ENCODE results near the gene SLC9A6.
"Not testable (repeated sequence)": the region's sequence is repeated elsewhere in the genome, so short reads cannot be mapped to it uniquely, and the experiment has no call there.

Gene SLC9A6

DNA sequence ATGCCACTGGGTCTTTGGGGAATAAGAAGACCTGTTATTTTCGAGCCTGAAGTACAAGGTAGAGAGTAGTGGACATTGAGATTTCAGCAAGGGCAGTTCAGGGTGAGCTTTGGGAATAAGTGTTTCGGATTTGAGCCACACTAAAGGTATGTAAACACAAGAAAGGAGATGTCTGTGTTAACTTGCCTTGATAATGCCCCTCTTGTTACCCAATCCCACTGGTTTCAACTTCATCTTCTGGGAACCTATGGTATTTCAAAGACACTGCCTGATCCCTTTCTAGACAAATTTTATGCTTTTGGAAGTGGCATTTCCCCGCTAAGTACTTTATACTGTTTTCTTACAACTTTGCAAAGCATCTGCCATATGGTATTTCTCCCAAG, 79.4 kb downstream of the SLC9A6 start:
- DNase-seq (ENCODE audit: low spot score): no peak

GRCh38 chrX:136065044-136065671, 79.9 kb downstream of the SLC9A6 start:
- no peak for DNase-seq (ENCODE audit: low spot score)

GRCh38 chrX:136067097-136067496, 81.9 kb downstream of the SLC9A6 start:
- no peak for DNase-seq (ENCODE audit: low spot score)

GRCh38 chrX:136067966-136068365, 82.7 kb downstream of the SLC9A6 start:
- DNase-seq (ENCODE audit: low spot score): no peak

DNA sequence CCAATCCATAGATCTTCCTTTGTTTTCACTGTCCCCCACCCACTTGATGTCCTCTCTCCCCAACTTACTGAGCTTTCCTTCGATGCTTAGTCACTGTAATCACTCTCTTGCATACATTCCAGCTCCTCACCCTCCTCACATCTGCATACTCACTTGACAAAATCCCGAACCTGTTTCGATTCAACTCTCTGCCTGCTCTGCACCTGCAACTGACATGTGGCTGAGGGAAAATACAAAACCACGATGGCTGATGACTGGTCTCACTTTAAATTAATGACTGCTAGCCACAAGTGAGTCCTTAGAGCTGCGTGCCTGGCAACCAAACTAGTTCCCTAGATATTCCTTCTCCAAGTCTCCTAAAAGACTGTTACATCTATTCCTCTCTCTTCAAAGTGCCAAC, 91.7 kb downstream of the SLC9A6 start:
- DNase-seq (ENCODE audit: low spot score): no peak

- DNase-seq (ENCODE audit: low spot score): no peak
Measured at GRCh38 chrX:136080766-136081165, 95.5 kb downstream of the SLC9A6 start.

DNA sequence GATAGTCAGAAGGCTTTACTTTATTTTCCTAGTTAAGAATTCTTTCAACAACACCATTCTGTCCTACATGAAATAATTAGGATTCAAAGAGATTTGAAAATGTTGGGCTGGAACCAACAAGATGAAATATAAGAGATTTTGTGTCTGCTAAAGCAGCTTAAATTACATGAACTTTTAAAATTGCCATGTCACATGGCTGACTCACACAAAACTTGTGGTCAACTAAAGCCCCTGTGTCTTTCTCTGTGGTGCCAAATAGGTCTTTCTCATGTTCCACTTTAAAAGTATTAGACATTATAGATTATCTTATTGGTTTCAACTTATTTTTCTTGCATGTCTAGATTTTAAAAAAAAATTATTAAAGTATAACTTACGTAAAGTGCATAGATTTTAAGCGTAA, 101.3 kb downstream of the SLC9A6 start:
- DNase-seq (ENCODE audit: low spot score): no peak

GRCh38 chrX:136091898-136092297, 106.7 kb downstream of the SLC9A6 start:
- not testable (repeated sequence) for DNase-seq (ENCODE audit: low spot score)

- DNase-seq (ENCODE audit: low spot score): no peak
Measured at GRCh38 chrX:136094962-136095361, 109.7 kb downstream of the SLC9A6 start.
